HEK293 (cell line): Measurements from ENCODE around the gene PCDHA9.

Experiments used
- CTCF ChIA-PET: fragments of 350-600 bp; formaldehyde crosslinking; extraction: SDS; loops from one replicate; lab custom pipeline; 2021; ENCODE audit warnings: antibody characterized with exemption; lab: Yijun Ruan, JAX
- POLR2A ChIA-PET: fragments of 300-600 bp; formaldehyde crosslinking; extraction: SDS; loops from one replicate; lab custom pipeline; 2020; ENCODE audit warnings: antibody characterized with exemption, inconsistent platforms; lab: Yijun Ruan, JAX
- H3K27ac ChIP-seq: fragments of 200-500 bp; sonication (Bioruptor generic); 2 replicates; pipeline ENCODE4 v1.5.1; 2014; ENCODE audit warnings: low read depth, low read length, control low read depth, inconsistent platforms; ENCODE audit errors: extremely low read depth
- H3K36me3 ChIP-seq, 2 experiments: fragments of 200-500 bp in 1 of 2; sonication (Bioruptor generic) in 1 of 2; 1 replicate in 1 of 2; 2 replicates in 1 of 2; pipeline ENCODE4 v1.5.1; 2014 to 2017; ENCODE audit warnings: inconsistent platforms in 2 of 2, low read length in 2 of 2; ENCODE audit not compliant: control insufficient read depth in 2 of 2, insufficient read depth in 1 of 2
- H3K4me1 ChIP-seq: fragments of 200-500 bp; sonication (Bioruptor generic); 2 replicates; pipeline ENCODE4 v1.5.1; 2014; ENCODE audit warnings: mild to moderate bottlenecking, low read length, inconsistent platforms; ENCODE audit not compliant: control insufficient read depth, insufficient read depth
- H3K4me3 ChIP-seq: 2 replicates; pipeline ENCODE4 v1.5.1; 2011; ENCODE audit warnings: low read depth, mild to moderate bottlenecking, control low read depth, low read length, moderate library complexity
- H3K9me3 ChIP-seq: fragments of 200-500 bp; sonication (Bioruptor generic); 2 replicates; pipeline ENCODE4 v1.5.1; 2014; ENCODE audit warnings: low read depth, low read length, inconsistent platforms; ENCODE audit not compliant: control insufficient read depth, insufficient read depth
- AEBP2 ChIP-seq: fragments of 450-650 bp; formaldehyde crosslinking; IDR thresholded peaks from 2 replicates; pipeline ENCODE4 v1.5.1; 2016; ENCODE audit warnings: missing biosample characterization, missing genetic modification characterization, borderline replicate concordance
- PATZ1 ChIP-seq: fragments of 450-650 bp; formaldehyde crosslinking; IDR thresholded peaks from 2 replicates; pipeline ENCODE4 v1.5.1; 2016; ENCODE audit warnings: missing biosample characterization, missing genetic modification characterization
- REPIN1 ChIP-seq: fragments of 450-650 bp; formaldehyde crosslinking; IDR thresholded peaks from 2 replicates; pipeline ENCODE4 v1.5.1; 2017; ENCODE audit warnings: missing biosample characterization, missing genetic modification characterization, low read depth
- ZBTB48 ChIP-seq: fragments of 450-650 bp; formaldehyde crosslinking; IDR thresholded peaks from 2 replicates; pipeline ENCODE4 v1.5.1; 2016; ENCODE audit warnings: missing biosample characterization, missing genetic modification characterization
- ZNF394 ChIP-seq: fragments of 450-650 bp; formaldehyde crosslinking; IDR thresholded peaks from 2 replicates; pipeline ENCODE4 v1.5.1; 2016; ENCODE audit warnings: missing biosample characterization, missing genetic modification characterization, mild to moderate bottlenecking, moderate library complexity, borderline replicate concordance
- ZNF510 ChIP-seq: fragments of 450-650 bp; formaldehyde crosslinking; IDR thresholded peaks from 2 replicates; pipeline ENCODE4 v1.5.1; 2018; ENCODE audit warnings: mild to moderate bottlenecking, missing genetic modification characterization, missing biosample characterization; ENCODE audit not compliant: insufficient replicate concordance
- ZNF600 ChIP-seq: fragments of 450-650 bp; formaldehyde crosslinking; IDR thresholded peaks from 2 replicates; pipeline ENCODE4 v1.5.1; 2016; ENCODE audit warnings: missing biosample characterization, missing genetic modification characterization
- ZNF768 ChIP-seq: fragments of 450-650 bp; formaldehyde crosslinking; IDR thresholded peaks from 2 replicates; pipeline ENCODE4 v1.5.1; 2018; ENCODE audit warnings: missing biosample characterization, mild to moderate bottlenecking, missing genetic modification characterization
- ZNF792 ChIP-seq: fragments of 450-650 bp; formaldehyde crosslinking; IDR thresholded peaks from 2 replicates; pipeline ENCODE4 v1.5.1; 2016; ENCODE audit warnings: missing biosample characterization, missing genetic modification characterization
- ZNF830 ChIP-seq: fragments of 450-650 bp; IDR thresholded peaks from 2 replicates; pipeline ENCODE4 v1.5.0; 2018; ENCODE audit warnings: missing biosample characterization, missing genetic modification characterization, low read depth, mild to moderate bottlenecking, moderate library complexity
- ZSCAN5A ChIP-seq: fragments of 450-650 bp; formaldehyde crosslinking; IDR thresholded peaks from 2 replicates; pipeline ENCODE4 v1.5.1; 2016; ENCODE audit warnings: missing biosample characterization, missing genetic modification characterization

PCDHA9 gene

GRCh38 chr5:140883927-140884697 is 35.9 kb downstream of the PCDHA9 start:
- TF ChIP-seq REPIN1 (tag by site-specific recombination) (no peak), ZNF830 (no peak), AEBP2 (tag by site-specific recombination) (no peak), ZSCAN5A (no peak), ZNF768 (tag by site-specific recombination) (no peak), ZNF792 (tag by site-specific recombination) (no peak), ZNF600 (no peak), ZNF510 (tag by site-specific recombination) (no peak), PATZ1 (tag by site-specific recombination) (no peak), ZNF394 (no peak), ZBTB48 (tag by site-specific recombination) (no peak)
- CTCF ChIA-PET, result interaction anchor here (0.6 to 1.5 kb wide), 2 partner anchors 157 to 526 kb away, joined by 3 to 9 read pairs; no protein-coding TSS in a partner anchor
- POLR2A ChIA-PET, result no interaction called here

More at GRCh38 chr5:140883927-140884697, 35.9 kb downstream of the PCDHA9 start:
- Histone ChIP-seq H3K36me3 (no peaks in the 10 kb centered on the region), H3K4me3 (no peak overlapping the region), H3K4me1 (no peaks in the 10 kb centered on the region), H3K27ac (no peak overlapping the region), H3K9me3 (no peaks in the 10 kb centered on the region)
